ENCODE results near the gene GALNT18.

GALNT18 gene

GRCh38 chr11:11621573-11622339 is at the start of gene GALNT18:
Gene GALNT18, minus strand, starts transcription at chr11:11622005.
- DNase-seq: peak; percentile 89

- no peak for DNase-seq
Observed at GRCh38 chr11:11670574-11670973, 48.8 kb upstream of the GALNT18 start.

- DNase-seq: no peak
Observed at GRCh38 chr11:11669233-11669846, 47.5 kb upstream of the GALNT18 start.

GRCh38 chr11:11668781-11669180 is 47.0 kb upstream of the GALNT18 start:
- DNase-seq: no peak

- DNase-seq: no peak
Observed at GRCh38 chr11:11668274-11668673, 46.5 kb upstream of the GALNT18 start.

- no peak for DNase-seq
Observed at GRCh38 chr11:11667056-11667455, 45.3 kb upstream of the GALNT18 start.

GRCh38 chr11:11665407-11665806 is 43.6 kb upstream of the GALNT18 start:
- no peak for DNase-seq

- DNase-seq: no peak
Observed at GRCh38 chr11:11663907-11664306, 42.1 kb upstream of the GALNT18 start.

GRCh38 chr11:11662578-11662977 is 40.8 kb upstream of the GALNT18 start:
- DNase-seq: no peak

- no peak for DNase-seq
Observed at GRCh38 chr11:11661326-11662040, 39.7 kb upstream of the GALNT18 start.

GRCh38 chr11:11660363-11660740 is 38.5 kb upstream of the GALNT18 start:
- no peak for DNase-seq

GRCh38 chr11:11659567-11660362 is 38.0 kb upstream of the GALNT18 start:
- DNase-seq: no peak

GRCh38 chr11:11657218-11657955 is 35.6 kb upstream of the GALNT18 start:
- DNase-seq: no peak

GRCh38 chr11:11641581-11641980 is 19.8 kb upstream of the GALNT18 start:
- no peak for DNase-seq

- DNase-seq: no peak
Observed at GRCh38 chr11:11640996-11641395, 19.2 kb upstream of the GALNT18 start.

- DNase-seq: no peak
Observed at GRCh38 chr11:11640152-11640551, 18.3 kb upstream of the GALNT18 start.

GRCh38 chr11:11636671-11637070 is 14.9 kb upstream of the GALNT18 start:
- DNase-seq: no peak

- DNase-seq: peak; percentile 30
Observed at GRCh38 chr11:11635443-11635842, 13.6 kb upstream of the GALNT18 start.

- no peak for DNase-seq
Observed at GRCh38 chr11:11629368-11629767, 7.6 kb upstream of the GALNT18 start.

- no peak for DNase-seq
Observed at GRCh38 chr11:11628651-11629050, 6.8 kb upstream of the GALNT18 start.

GRCh38 chr11:11626128-11626527 is 4.3 kb upstream of the GALNT18 start:
- DNase-seq: no peak

- no peak for DNase-seq
Observed at GRCh38 chr11:11624926-11625325, 3.1 kb upstream of the GALNT18 start.

All from DMS79 (cell line).